NCI-H510A treated with DMSO at 0.1 percent for 48 hours (cell line): ENCODE results near the gene HES4.
A peak's percentile ranks its signal among the peaks of the same experiment; 100 is the strongest.
"Not testable (repeated sequence)": the region's sequence is repeated elsewhere in the genome, so short reads cannot be mapped to it uniquely, and the experiment has no call there.

Experiments
- DNase-seq: peaks from one replicate; lab custom pipeline; 2025; lab: John Stamatoyannopoulos, UW

HES4 gene

GRCh38 chr1:1033009-1033587, 33.2 kb upstream of the HES4 start:
- DNase-seq: peak; percentile 95

GRCh38 chr1:1032424-1032823, 32.5 kb upstream of the HES4 start:
- DNase-seq: no peak

- no peak for DNase-seq
Measured at GRCh38 chr1:1031659-1032235, 31.9 kb upstream of the HES4 start.

GRCh38 chr1:1030867-1031658, 31.2 kb upstream of the HES4 start:
- not testable (repeated sequence) for DNase-seq

- no peak for DNase-seq
Measured at GRCh38 chr1:1027791-1028190, 27.9 kb upstream of the HES4 start.

GRCh38 chr1:1026599-1027413, 26.9 kb upstream of the HES4 start:
- no peak for DNase-seq

GRCh38 chr1:1025730-1026129, 25.8 kb upstream of the HES4 start:
- DNase-seq: no peak

- no peak for DNase-seq
Measured at GRCh38 chr1:1024771-1025699, 25.1 kb upstream of the HES4 start.

GRCh38 chr1:1024149-1024770, 24.4 kb upstream of the HES4 start:
- DNase-seq: no peak

GRCh38 chr1:1023700-1024099, 23.8 kb upstream of the HES4 start:
- no peak for DNase-seq

- DNase-seq: no peak
Measured at GRCh38 chr1:1022302-1023009, 22.6 kb upstream of the HES4 start.

GRCh38 chr1:1021920-1022259, 22.0 kb upstream of the HES4 start:
- DNase-seq: no peak

GRCh38 chr1:1021010-1021919, 21.4 kb upstream of the HES4 start:
- no peak for DNase-seq

GRCh38 chr1:1020415-1021009, 20.6 kb upstream of the HES4 start:
- no peak for DNase-seq

GRCh38 chr1:1020000-1020404, 20.1 kb upstream of the HES4 start, which contains the start of gene AGRN:
Gene AGRN (plus strand): TSS chr1:1020120. CDS start chr1:1020173, 53 bp downstream.
- no peak for DNase-seq

- peak; percentile 79 for DNase-seq
Measured at GRCh38 chr1:1019122-1019999, 19.5 kb upstream of the HES4 start.

GRCh38 chr1:1018321-1018685, 18.4 kb upstream of the HES4 start:
- not testable (repeated sequence) for DNase-seq
